OCI-LY1 (cell line): ENCODE data around the gene AARS1.
"Not testable (repeated sequence)": the region's sequence is repeated elsewhere in the genome, so short reads cannot be mapped to it uniquely, and the experiment has no call there.

Source experiments
- H2AFZ ChIP-seq: fragments of 200-600 bp; sonication (generic), shearing (Covaris generic); 2 replicates; pipeline ENCODE4 v1.6.0; 2014; ENCODE audit warnings: antibody characterized with exemption, mild to moderate bottlenecking, low read length
- H3F3A ChIP-seq: fragments of 200-600 bp; sonication (generic), shearing (Covaris generic); 2 replicates; pipeline ENCODE4 v1.6.0; 2014; ENCODE audit warnings: mild to moderate bottlenecking, antibody characterized with exemption, low read length, moderate library complexity; ENCODE audit not compliant: insufficient read depth
- H3K27ac ChIP-seq: fragments of 200-600 bp; sonication (generic); 2 replicates; pipeline ENCODE4 v1.5.1; 2014; ENCODE audit warnings: low read length, mixed run types, mild to moderate bottlenecking, low read depth; ENCODE audit not compliant: poor library complexity, severe bottlenecking
- H3K27me3 ChIP-seq: fragments of 200-600 bp; sonication (generic); 2 replicates; pipeline ENCODE4 v1.6.0; 2014; ENCODE audit warnings: antibody characterized with exemption, mild to moderate bottlenecking, low read length, moderate library complexity; ENCODE audit not compliant: insufficient read depth
- H3K36me3 ChIP-seq: fragments of 200-600 bp; sonication (generic); 2 replicates; pipeline ENCODE4 v1.6.1; 2014; ENCODE audit warnings: mild to moderate bottlenecking, antibody characterized with exemption, low read length, moderate library complexity, mixed read lengths; ENCODE audit not compliant: insufficient read depth
- H3K4me1 ChIP-seq: fragments of 200-600 bp; sonication (generic); 2 replicates; pipeline ENCODE4 v1.5.1; 2014; ENCODE audit warnings: mild to moderate bottlenecking, low read length, moderate library complexity; ENCODE audit not compliant: insufficient read depth, severe bottlenecking
- H3K4me2 ChIP-seq: fragments of 200-600 bp; sonication (generic), shearing (Covaris generic); 2 replicates; pipeline ENCODE4 v1.6.1; 2014; ENCODE audit warnings: low read length
- H3K4me3 ChIP-seq: fragments of 200-600 bp; sonication (generic); 2 replicates; pipeline ENCODE4 v1.5.1; 2014; ENCODE audit warnings: low read length, low read depth, mild to moderate bottlenecking, mixed read lengths; ENCODE audit not compliant: poor library complexity, severe bottlenecking
- H3K79me2 ChIP-seq: fragments of 200-600 bp; shearing (Covaris generic); 2 replicates; pipeline ENCODE4 v1.6.1; 2016; ENCODE audit warnings: mixed run types, low read length, mixed read lengths; ENCODE audit not compliant: insufficient read depth
- H3K9ac ChIP-seq: fragments of 200-600 bp; sonication (generic), shearing (Covaris generic); 2 replicates; pipeline ENCODE4 v1.6.1; 2014; ENCODE audit warnings: mild to moderate bottlenecking, low read length, mixed read lengths
- H3K9me2 ChIP-seq: fragments of 200-600 bp; sonication (generic), shearing (Covaris generic); 2 replicates; pipeline ENCODE4 v1.6.1; 2014; ENCODE audit warnings: low read depth, mild to moderate bottlenecking, low read length, mixed read lengths
- H3K9me3 ChIP-seq: fragments of 200-600 bp; shearing (Covaris generic); 2 replicates; pipeline ENCODE4 v1.6.1; 2014; ENCODE audit warnings: low read length, mixed read lengths
- H4K20me1 ChIP-seq: fragments of 200-600 bp; sonication (generic), shearing (Covaris generic); 2 replicates; pipeline ENCODE4 v1.6.0; 2016; ENCODE audit warnings: mild to moderate bottlenecking, low read length; ENCODE audit not compliant: insufficient read depth
- CTCF ChIP-seq: fragments of 200-600 bp; sonication (generic), shearing (Covaris generic); IDR thresholded peaks from 2 replicates; pipeline ENCODE4 v1.5.1; 2017; ENCODE audit warnings: mild to moderate bottlenecking, antibody characterized with exemption, low read length, moderate library complexity, mixed read lengths
- EZH2 ChIP-seq: fragments of 200-600 bp; sonication (generic), shearing (Covaris generic); IDR thresholded peaks from 2 replicates; pipeline ENCODE4 v1.8.0; 2017; ENCODE audit warnings: borderline replicate concordance, mixed run types, mild to moderate bottlenecking, antibody characterized with exemption, low read length, moderate library complexity, mixed read lengths

Gene AARS1

GRCh38 chr16:70269471-70269870, 19.8 kb downstream of the AARS1 start:
- Histone ChIP-seq H4K20me1 (no peaks in the 10 kb centered on the region), H2AFZ (no peak overlapping the region)

GRCh38 chr16:70267922-70268321, 21.4 kb downstream of the AARS1 start:
- not testable (repeated sequence) for H3F3A ChIP-seq, H3K27ac ChIP-seq, H3K79me2 ChIP-seq, H3K4me3 ChIP-seq, H4K20me1 ChIP-seq, H3K9ac ChIP-seq, H3K9me3 ChIP-seq, H3K27me3 ChIP-seq, H2AFZ ChIP-seq, H3K4me2 ChIP-seq, H3K4me1 ChIP-seq, H3K9me2 ChIP-seq
- peaks cover 96% of the 10 kb centered on the region for H3K36me3 ChIP-seq

More at GRCh38 chr16:70269471-70269870, 19.8 kb downstream of the AARS1 start:
- Histone ChIP-seq H3K9me2 (no peaks in the 10 kb centered on the region), H3K27ac (no peak overlapping the region), H3K27me3 (no peaks in the 10 kb centered on the region), H3K4me1 (no peaks in the 10 kb centered on the region), H3K79me2 (no peaks in the 10 kb centered on the region), H3K4me3 (no peak overlapping the region), H3F3A (no peaks in the 10 kb centered on the region), H3K4me2 (no peak overlapping the region), H3K9me3 (no peaks in the 10 kb centered on the region), H3K9ac (no peak overlapping the region), H3K36me3 (peaks cover 96% of the 10 kb centered on the region)
- no peak for TF ChIP-seq CTCF
- TF ChIP-seq EZH2 = no peak

- no peak overlapping the region for H3K9ac ChIP-seq
- no peaks in the 10 kb centered on the region for H3K9me3 ChIP-seq
- no peak overlapping the region for H3K4me3 ChIP-seq
- no peaks in the 10 kb centered on the region for H3K27me3 ChIP-seq
- TF ChIP-seq EZH2 (no peak), CTCF (peak; percentile 72)
- no peaks in the 10 kb centered on the region for H3F3A ChIP-seq
- no peaks in the 10 kb centered on the region for H3K9me2 ChIP-seq
- H4K20me1 ChIP-seq = no peaks in the 10 kb centered on the region
- no peaks in the 10 kb centered on the region for H3K4me1 ChIP-seq
- H3K4me2 ChIP-seq = no peak overlapping the region
- no peaks in the 10 kb centered on the region for H3K79me2 ChIP-seq
- peaks cover 96% of the 10 kb centered on the region for H3K36me3 ChIP-seq
- no peak overlapping the region for H3K27ac ChIP-seq
- no peak overlapping the region for H2AFZ ChIP-seq
Observed at GRCh38 chr16:70267516-70267915, 21.8 kb downstream of the AARS1 start.

GRCh38 chr16:70259903-70260302, 29.4 kb downstream of the AARS1 start:
- H3K4me1 ChIP-seq, H3K9me2 ChIP-seq, H3K27ac ChIP-seq, H3K4me3 ChIP-seq, H3F3A ChIP-seq, H3K9me3 ChIP-seq, H3K9ac ChIP-seq, H3K79me2 ChIP-seq, H2AFZ ChIP-seq, H3K27me3 ChIP-seq, H3K4me2 ChIP-seq, H4K20me1 ChIP-seq: not testable (repeated sequence)
- H3K36me3 ChIP-seq = peaks cover 97% of the 10 kb centered on the region
